ENCODE data around the gene EPAS1.

GRCh38 chr2:46413111-46413510, 115.9 kb downstream of the EPAS1 start:
- TF ChIP-seq CTCF (IDR thresholded peaks at IDR 0.05) = no peak
- TF ChIP-seq POLR2A (IDR thresholded peaks at IDR 0.05) = no peak
